ENCODE measurements around the gene SEC16A. TPM values are rescaled to one million over a fixed set of nuclear protein-coding genes. Genes with fewer than 3 reads are reported as not detected.
"Not testable (repeated sequence)": the region's sequence is repeated elsewhere in the genome, so short reads cannot be mapped to it uniquely, and the experiment has no call there.

Gene SEC16A
- total and polyA plus RNA-seq, 4 donors = 25.1 to 60.9 (median 45.1) TPM

DNA sequence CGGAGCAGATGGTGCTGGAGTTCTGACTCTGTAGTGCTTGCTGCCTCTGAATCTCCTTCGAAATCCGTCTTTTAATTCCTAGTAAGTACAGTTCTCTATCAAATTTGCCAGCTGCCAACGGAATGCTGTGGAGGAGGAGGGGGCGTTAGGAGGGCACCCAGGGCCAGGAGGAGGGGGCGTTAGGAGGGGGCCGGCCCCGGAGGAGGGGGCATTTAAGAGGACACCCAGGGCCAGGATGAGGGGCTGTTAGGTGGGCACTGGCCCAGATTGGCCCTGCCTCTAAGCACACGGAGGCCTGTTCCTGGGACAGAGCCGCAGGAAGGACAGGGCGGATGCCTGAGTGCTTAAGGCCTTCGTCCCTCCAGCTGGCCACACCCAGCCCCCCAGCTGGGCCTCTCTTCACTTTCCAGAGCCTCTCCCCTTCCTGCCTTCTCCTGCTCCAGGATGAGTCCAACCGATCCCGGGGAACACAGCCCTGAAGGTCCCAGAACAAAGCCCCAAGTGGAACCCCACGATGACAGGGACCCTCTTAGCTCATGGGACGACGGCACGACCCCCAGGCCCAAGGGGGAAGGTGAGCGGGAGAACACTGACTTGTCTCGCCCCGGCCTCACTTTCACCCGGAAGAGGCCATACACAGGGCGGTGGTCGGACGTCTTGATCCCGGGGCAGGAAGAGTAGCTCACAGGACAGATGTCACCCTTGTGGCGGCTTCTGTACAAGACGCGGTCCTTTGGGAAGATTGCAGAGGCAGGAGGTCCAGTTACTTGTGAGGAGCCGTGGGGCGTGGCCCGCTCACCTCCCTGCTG is 53.0 kb downstream of the SEC16A start:
- no peak overlapping the region for H3K4me3 ChIP-seq (ENCODE audit: low read depth, low read length)
- H3K4me1 ChIP-seq (ENCODE audit: control insufficient read depth, insufficient read depth, low read length) = no peaks in the 10 kb centered on the region
- no peak for DNase-seq (ENCODE audit: low read depth in 4 of 6, low spot score in 6 of 6)
- H3K27ac ChIP-seq (ENCODE audit: low read depth, low read length) = no peak overlapping the region
- H3K9me3 ChIP-seq (ENCODE audit: control insufficient read depth, insufficient read depth, low read length) = no peaks in the 10 kb centered on the region
- peaks cover 82% of the 10 kb centered on the region for H3K36me3 ChIP-seq (ENCODE audit: control insufficient read depth, insufficient read depth, low read length)
- WGBS (ENCODE audit: insufficient coverage) = 87% methylated on average over 30 of the region's 32 CpGs
- no peaks in the 10 kb centered on the region for H3K27me3 ChIP-seq (ENCODE audit: control insufficient read depth, insufficient read depth, low read length)

DNA sequence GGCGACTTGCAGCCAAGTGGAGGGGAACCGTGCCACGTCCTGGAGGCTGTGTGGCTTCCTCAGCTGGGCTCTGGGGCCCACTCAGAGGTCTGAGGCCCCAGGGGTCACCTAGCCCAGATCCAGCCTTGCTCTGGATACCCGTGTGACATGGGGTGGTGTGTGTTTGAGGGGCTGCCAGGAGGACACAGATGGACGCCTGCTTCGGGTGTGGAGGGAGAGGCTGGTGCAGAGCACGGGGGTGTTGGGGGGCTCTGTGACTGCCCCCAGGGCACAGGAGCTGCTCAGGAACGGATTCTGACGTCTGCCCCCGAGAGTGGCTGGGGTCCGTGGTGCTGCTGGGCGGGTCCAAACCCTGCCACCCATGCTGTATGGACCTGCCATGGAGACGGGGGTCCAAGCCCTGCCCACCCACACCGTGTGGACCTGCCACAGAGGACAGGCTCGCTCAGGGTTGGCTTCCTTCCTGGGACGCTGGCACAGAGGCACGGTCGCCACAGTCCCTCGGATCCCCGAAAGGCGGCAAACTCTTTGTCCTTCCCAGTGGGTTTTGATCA is 53.7 kb downstream of the SEC16A start:
- H3K4me1 ChIP-seq (ENCODE audit: control insufficient read depth, insufficient read depth, low read length) = no peaks in the 10 kb centered on the region
- H3K36me3 ChIP-seq (ENCODE audit: control insufficient read depth, insufficient read depth, low read length) = peaks cover 82% of the 10 kb centered on the region
- no peaks in the 10 kb centered on the region for H3K27me3 ChIP-seq (ENCODE audit: control insufficient read depth, insufficient read depth, low read length)
- WGBS (ENCODE audit: insufficient coverage) = 91% methylated on average over 20 of the region's 21 CpGs
- no peaks in the 10 kb centered on the region for H3K9me3 ChIP-seq (ENCODE audit: control insufficient read depth, insufficient read depth, low read length)
- DNase-seq (ENCODE audit: low read depth in 4 of 6, low spot score in 6 of 6) = no peak
- no peak overlapping the region for H3K4me3 ChIP-seq (ENCODE audit: low read depth, low read length)
- no peak overlapping the region for H3K27ac ChIP-seq (ENCODE audit: low read depth, low read length)

DNA sequence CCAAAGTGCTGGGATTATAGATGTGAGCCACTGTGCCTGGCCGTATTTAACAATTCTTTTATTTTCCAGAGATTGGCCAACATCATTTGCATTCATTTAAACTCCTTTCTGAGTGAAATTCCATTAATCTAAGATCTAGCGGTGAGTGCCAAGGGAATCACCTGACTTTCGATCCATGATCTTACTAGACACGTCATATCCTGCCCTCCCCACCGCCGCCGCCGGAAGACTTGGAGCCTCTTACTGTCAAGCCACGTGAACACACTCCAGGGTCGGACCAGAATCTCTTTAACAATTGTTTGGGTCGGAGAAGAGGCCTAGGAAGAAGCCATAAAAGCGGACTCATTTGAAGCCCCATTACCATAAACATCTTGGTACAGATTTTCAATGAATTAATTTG is 56.1 kb downstream of the SEC16A start:
- H3K36me3 ChIP-seq (ENCODE audit: control insufficient read depth, insufficient read depth, low read length) = peaks cover 82% of the 10 kb centered on the region
- H3K4me3 ChIP-seq (ENCODE audit: low read depth, low read length) = no peak overlapping the region
- no peak overlapping the region for H3K27ac ChIP-seq (ENCODE audit: low read depth, low read length)
- H3K4me1 ChIP-seq (ENCODE audit: control insufficient read depth, insufficient read depth, low read length) = no peaks in the 10 kb centered on the region
- H3K27me3 ChIP-seq (ENCODE audit: control insufficient read depth, insufficient read depth, low read length) = no peaks in the 10 kb centered on the region
- WGBS (ENCODE audit: insufficient coverage) = 92% methylated on average over 11 of the region's 12 CpGs
- H3K9me3 ChIP-seq (ENCODE audit: control insufficient read depth, insufficient read depth, low read length) = no peaks in the 10 kb centered on the region
- no peak for DNase-seq (ENCODE audit: low read depth in 4 of 6, low spot score in 6 of 6)

DNA sequence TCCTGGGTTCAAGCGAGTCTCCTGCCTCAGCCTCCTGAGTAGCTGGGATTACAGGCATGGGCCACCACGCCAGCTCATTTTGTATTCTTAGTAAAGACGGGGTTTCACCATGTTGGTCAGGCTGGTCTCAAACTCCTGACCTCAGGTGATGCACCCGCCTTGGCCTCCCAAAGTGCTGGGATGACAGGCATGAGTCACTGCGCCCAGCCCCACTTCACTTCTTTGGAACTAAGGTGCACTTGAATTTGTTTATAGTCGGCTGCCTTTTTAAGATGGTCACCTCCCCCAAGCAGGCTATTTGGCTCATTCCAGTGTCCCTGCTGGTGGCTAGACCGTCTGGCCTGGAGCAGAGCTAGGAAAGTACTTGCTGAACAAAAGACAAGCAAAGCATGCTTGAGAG is 57.5 kb downstream of the SEC16A start:
- not testable (repeated sequence) for H3K27me3 ChIP-seq (ENCODE audit: control insufficient read depth, insufficient read depth, low read length); H3K4me3 ChIP-seq (ENCODE audit: low read depth, low read length); H3K9me3 ChIP-seq (ENCODE audit: control insufficient read depth, insufficient read depth, low read length); H3K4me1 ChIP-seq (ENCODE audit: control insufficient read depth, insufficient read depth, low read length); DNase-seq (ENCODE audit: low read depth in 4 of 6, low spot score in 6 of 6); H3K27ac ChIP-seq (ENCODE audit: low read depth, low read length)
- peaks cover 86% of the 10 kb centered on the region for H3K36me3 ChIP-seq (ENCODE audit: control insufficient read depth, insufficient read depth, low read length)
- 89% methylated on average over 7 of the region's 7 CpGs for WGBS (ENCODE audit: insufficient coverage)

DNA sequence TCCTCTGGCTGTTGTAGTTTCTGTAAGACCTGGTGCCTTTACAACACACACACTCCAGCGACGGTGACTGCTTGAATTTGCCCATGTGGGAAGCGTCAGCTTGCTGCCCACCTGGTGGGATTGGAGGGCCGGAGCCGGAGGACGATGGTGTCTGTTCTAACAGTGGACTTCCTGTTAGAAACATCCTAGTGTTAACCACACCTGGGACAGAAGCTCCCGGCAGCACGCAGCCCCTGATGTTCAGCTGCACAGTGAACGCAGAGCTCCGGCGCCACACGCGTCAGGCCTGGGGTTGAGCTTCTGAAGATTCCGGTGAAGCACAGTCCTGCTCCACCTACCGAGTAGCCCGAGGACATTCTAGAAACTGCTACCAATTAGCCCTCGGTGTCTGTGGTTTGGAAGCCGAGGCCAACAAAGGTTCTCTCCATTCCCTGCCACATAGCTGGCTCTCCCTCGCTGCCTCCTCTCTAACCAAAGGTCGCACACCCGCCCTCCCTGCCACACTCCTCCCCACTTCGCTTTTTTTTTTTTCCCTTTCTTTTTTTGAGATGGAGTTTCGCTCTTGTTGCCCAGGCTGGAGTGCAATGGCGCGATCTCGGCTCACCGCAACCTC is 58.0 kb downstream of the SEC16A start:
- Histone ChIP-seq H3K4me1 (ENCODE audit: control insufficient read depth, insufficient read depth, low read length) (no peaks in the 10 kb centered on the region), H3K36me3 (ENCODE audit: control insufficient read depth, insufficient read depth, low read length) (peaks cover 86% of the 10 kb centered on the region)

DNA sequence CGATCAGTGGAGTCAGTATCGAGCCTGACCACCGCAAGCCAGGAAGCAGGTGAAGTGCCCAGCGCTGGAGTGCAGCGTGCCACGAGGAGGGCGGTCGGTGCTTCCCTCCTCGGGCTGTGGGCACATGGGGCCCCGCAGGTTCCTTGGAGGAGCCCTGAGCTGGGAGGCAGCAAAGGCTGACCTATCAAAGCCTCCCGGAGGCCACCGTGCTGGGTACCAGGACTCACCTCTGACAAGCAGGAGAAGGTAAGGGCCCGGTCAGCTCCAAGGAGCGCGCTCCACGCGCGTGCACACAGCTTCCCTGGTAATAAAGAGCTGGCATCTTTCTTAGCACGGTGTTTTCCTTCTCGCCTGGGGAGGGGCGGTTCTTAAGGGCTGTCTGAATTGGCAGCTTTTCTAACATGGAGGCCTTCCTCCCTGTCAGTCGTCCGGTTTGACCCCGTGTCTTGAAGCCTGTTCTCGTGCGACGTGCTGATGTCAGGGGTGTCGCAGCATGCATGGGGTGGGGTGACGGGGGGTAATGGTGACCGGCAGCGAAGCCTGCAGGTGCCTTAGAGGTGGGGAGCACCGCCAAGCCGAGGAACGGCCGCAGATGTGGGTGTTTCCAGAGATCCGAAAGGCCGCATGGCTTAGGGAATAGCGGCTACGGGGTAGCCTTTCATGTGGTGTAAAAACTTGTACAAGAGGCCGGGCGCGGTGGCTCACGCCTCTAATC is 59.3 kb downstream of the SEC16A start:
- no peak overlapping the region for H3K27ac ChIP-seq (ENCODE audit: low read depth, low read length)
- no peaks in the 10 kb centered on the region for H3K9me3 ChIP-seq (ENCODE audit: control insufficient read depth, insufficient read depth, low read length)
- no peak overlapping the region for H3K4me3 ChIP-seq (ENCODE audit: low read depth, low read length)
- DNase-seq (ENCODE audit: low read depth in 4 of 6, low spot score in 6 of 6) = no peak
- WGBS (ENCODE audit: insufficient coverage) = 94% methylated on average over 43 of the region's 43 CpGs
- no peaks in the 10 kb centered on the region for H3K27me3 ChIP-seq (ENCODE audit: control insufficient read depth, insufficient read depth, low read length)
- peaks cover 86% of the 10 kb centered on the region for H3K36me3 ChIP-seq (ENCODE audit: control insufficient read depth, insufficient read depth, low read length)
- no peaks in the 10 kb centered on the region for H3K4me1 ChIP-seq (ENCODE audit: control insufficient read depth, insufficient read depth, low read length)

More for the DNA sequence above, 58.0 kb downstream of the SEC16A start:
- H3K27me3 ChIP-seq (ENCODE audit: control insufficient read depth, insufficient read depth, low read length) = no peaks in the 10 kb centered on the region
- 88% methylated on average over 25 of the region's 27 CpGs for WGBS (ENCODE audit: insufficient coverage)
- no peak for DNase-seq (ENCODE audit: low read depth in 4 of 6, low spot score in 6 of 6)
- H3K4me3 ChIP-seq (ENCODE audit: low read depth, low read length) = no peak overlapping the region
- no peak overlapping the region for H3K27ac ChIP-seq (ENCODE audit: low read depth, low read length)
- no peaks in the 10 kb centered on the region for H3K9me3 ChIP-seq (ENCODE audit: control insufficient read depth, insufficient read depth, low read length)

DNA sequence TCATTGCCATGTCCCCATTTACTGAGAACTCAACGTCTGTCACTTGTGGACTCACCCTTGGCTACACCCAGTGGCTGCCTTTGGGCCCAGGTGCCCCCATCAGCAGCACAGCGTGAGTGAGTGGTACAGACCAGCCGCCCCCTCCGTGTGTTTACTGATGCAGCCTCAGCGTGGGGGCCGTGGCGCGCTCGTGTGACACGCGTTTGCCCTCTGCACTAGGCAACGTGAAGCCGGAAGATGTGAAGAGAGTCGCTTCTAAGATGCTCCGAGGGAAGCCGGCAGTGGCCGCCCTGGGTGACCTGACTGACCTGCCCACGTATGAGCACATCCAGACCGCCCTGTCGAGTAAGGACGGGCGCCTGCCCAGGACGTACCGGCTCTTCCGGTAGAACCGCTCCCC is 60.0 kb downstream of the SEC16A start:
- Histone ChIP-seq H3K36me3 (ENCODE audit: control insufficient read depth, insufficient read depth, low read length) (peaks cover 90% of the 10 kb centered on the region), H3K4me3 (ENCODE audit: low read depth, low read length) (no peak overlapping the region), H3K4me1 (ENCODE audit: control insufficient read depth, insufficient read depth, low read length) (no peaks in the 10 kb centered on the region), H3K9me3 (ENCODE audit: control insufficient read depth, insufficient read depth, low read length) (no peaks in the 10 kb centered on the region), H3K27ac (ENCODE audit: low read depth, low read length) (no peak overlapping the region), H3K27me3 (ENCODE audit: control insufficient read depth, insufficient read depth, low read length) (no peaks in the 10 kb centered on the region)
- 93% methylated on average over 26 of the region's 26 CpGs for WGBS (ENCODE audit: insufficient coverage)
- no peak for DNase-seq (ENCODE audit: low read depth in 4 of 6, low spot score in 6 of 6)

DNA sequence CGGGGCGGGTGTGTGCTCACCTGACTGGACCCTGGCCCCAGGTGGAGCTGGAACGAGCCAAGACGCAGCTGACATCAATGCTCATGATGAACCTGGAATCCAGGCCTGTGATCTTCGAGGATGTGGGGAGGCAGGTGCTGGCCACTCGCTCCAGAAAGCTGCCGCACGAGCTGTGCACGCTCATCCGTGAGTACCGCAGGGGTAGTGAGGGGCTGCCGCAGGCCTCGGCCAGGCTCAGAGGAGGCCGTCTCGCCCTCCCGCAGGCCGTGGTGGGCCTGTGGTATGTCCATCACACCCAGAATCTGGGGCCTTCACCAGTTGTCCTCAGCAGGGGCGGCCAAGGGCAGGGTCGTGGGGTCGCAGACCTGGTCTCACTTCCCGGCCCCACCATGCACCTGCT is 61.0 kb downstream of the SEC16A start:
- H3K4me3 ChIP-seq (ENCODE audit: low read depth, low read length) = no peak overlapping the region
- H3K27me3 ChIP-seq (ENCODE audit: control insufficient read depth, insufficient read depth, low read length) = no peaks in the 10 kb centered on the region
- WGBS (ENCODE audit: insufficient coverage) = 89% methylated on average over 20 of the region's 21 CpGs
- H3K4me1 ChIP-seq (ENCODE audit: control insufficient read depth, insufficient read depth, low read length) = no peaks in the 10 kb centered on the region
- H3K9me3 ChIP-seq (ENCODE audit: control insufficient read depth, insufficient read depth, low read length) = no peaks in the 10 kb centered on the region
- no peak for DNase-seq (ENCODE audit: low read depth in 4 of 6, low spot score in 6 of 6)
- peaks cover 97% of the 10 kb centered on the region for H3K36me3 ChIP-seq (ENCODE audit: control insufficient read depth, insufficient read depth, low read length)
- no peak overlapping the region for H3K27ac ChIP-seq (ENCODE audit: low read depth, low read length)

DNA sequence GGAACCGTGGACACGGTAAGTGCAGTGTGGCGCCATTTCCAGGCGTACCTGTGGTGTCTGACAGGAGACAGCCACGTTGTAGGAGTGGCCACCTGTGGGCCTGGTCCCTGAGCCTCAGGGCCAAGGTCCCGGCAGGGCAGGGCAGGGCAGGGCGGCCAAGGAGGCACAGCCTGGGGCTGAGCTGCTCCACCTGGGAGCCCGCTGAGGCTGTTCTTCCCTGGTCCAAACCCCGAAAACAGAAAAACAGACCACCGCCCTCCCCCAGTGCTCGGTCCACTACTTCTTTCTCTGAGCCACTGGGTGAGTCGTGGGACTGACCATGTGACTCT is 63.8 kb downstream of the SEC16A start:
- 97% methylated on average over 10 of the region's 12 CpGs for WGBS (ENCODE audit: insufficient coverage)
- H3K9me3 ChIP-seq (ENCODE audit: control insufficient read depth, insufficient read depth, low read length) = no peaks in the 10 kb centered on the region
- DNase-seq (ENCODE audit: low read depth in 4 of 6, low spot score in 6 of 6) = no peak

More for the DNA sequence above, 63.8 kb downstream of the SEC16A start:
- no peak overlapping the region for H3K4me3 ChIP-seq (ENCODE audit: low read depth, low read length)
- H3K36me3 ChIP-seq (ENCODE audit: control insufficient read depth, insufficient read depth, low read length) = peaks cover 99% of the 10 kb centered on the region
- no peak overlapping the region for H3K27ac ChIP-seq (ENCODE audit: low read depth, low read length)
- no peaks in the 10 kb centered on the region for H3K4me1 ChIP-seq (ENCODE audit: control insufficient read depth, insufficient read depth, low read length)
- no peaks in the 10 kb centered on the region for H3K27me3 ChIP-seq (ENCODE audit: control insufficient read depth, insufficient read depth, low read length)

Measured in spinal cord (tissue), 10 donors.